ENCODE measurements around the gene SPPL3.

DNA sequence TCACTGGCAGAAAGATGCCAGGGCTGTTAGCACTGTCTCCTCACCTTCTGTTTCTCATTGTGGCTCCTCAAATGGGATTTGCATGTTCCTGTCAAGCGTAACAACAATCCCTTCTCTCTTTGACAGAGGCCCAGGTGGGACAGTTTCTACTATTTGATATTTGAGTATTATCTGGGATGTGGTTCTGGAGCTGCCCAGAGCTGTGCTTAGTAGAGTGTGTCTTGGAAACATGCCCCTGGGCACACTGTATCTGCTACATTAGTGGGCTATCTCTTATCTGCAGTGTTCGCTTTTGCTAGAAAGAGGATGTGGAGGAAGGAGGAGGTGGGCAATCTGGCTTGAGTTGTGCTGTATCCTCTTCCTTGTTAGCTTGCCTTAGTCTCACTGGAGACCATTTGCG, 182.3 kb downstream of the SPPL3 start:
- TF ChIP-seq SIN3A (IDR thresholded peaks at IDR 0.05; ENCODE audit: borderline replicate concordance, insufficient read depth, low read depth, low read length) (no peak), POLR2AphosphoS5 (IDR thresholded peaks at IDR 0.05; ENCODE audit: low read depth, low read length) (no peak)
- TF ChIP-seq, protein P1, sequence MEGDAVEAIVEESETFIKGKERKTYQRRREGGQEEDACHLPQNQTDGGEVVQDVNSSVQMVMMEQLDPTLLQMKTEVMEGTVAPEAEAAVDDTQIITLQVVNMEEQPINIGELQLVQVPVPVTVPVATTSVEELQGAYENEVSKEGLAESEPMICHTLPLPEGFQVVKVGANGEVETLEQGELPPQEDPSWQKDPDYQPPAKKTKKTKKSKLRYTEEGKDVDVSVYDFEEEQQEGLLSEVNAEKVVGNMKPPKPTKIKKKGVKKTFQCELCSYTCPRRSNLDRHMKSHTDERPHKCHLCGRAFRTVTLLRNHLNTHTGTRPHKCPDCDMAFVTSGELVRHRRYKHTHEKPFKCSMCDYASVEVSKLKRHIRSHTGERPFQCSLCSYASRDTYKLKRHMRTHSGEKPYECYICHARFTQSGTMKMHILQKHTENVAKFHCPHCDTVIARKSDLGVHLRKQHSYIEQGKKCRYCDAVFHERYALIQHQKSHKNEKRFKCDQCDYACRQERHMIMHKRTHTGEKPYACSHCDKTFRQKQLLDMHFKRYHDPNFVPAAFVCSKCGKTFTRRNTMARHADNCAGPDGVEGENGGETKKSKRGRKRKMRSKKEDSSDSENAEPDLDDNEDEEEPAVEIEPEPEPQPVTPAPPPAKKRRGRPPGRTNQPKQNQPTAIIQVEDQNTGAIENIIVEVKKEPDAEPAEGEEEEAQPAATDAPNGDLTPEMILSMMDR (IDR thresholded peaks at IDR 0.05) = no peak
